ENCODE measurements around the gene DTL. TPM values are rescaled to one million over a fixed set of nuclear protein-coding genes. Genes with fewer than 3 reads are reported as not detected.

DTL gene
- total RNA-seq, 1 experiment from 2014 or later = 41.0 TPM

DNA sequence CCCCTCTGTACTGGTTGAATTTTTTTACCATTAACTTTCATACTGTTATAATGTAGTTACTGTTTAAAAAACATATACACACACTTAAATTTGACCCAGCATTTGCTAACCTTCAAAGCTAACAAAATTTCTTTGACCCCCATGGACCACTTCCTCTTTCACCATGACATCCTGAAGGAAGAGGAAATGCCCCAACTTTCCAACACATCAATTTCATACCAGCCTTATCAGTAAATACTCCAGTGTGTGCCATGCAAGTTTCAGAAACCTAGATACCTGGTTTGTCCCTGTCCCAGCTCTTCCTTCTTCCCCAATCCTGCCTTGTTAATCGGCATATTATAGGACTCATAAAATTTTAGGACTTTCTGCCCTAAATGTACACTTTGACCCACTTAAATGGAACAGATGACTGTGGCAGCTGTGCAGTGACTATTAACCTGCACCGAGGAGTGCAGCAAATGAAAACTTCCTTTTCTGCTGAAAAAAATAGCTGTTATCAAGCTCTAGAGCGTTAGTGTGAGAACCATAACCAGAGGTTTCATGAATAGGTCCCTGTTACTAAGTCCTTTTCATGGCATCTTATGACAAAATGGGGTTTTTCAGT, 54.1 kb downstream of the DTL start:
- BruUV-seq (replicated peaks) = no TSS peak

More for the DNA sequence above, 54.1 kb downstream of the DTL start:
- POLR2A ChIA-PET = no interaction called here
- Histone ChIP-seq H3K4me2 (ENCODE audit: low read length) (no peak overlapping the region), H4K20me1 (ENCODE audit: insufficient read depth) (peaks cover 4% of the 10 kb centered on the region; the same call in 1 of the 2 replicates), H3K4me1 (ENCODE audit: control insufficient read depth in 1 of 2, insufficient read depth in 2 of 2, low read length in 2 of 2) (no peaks in the 10 kb centered on the region), H3K27me3 (ENCODE audit: insufficient read depth, low read length) (no peaks in the 10 kb centered on the region), H3K4me3 (replicated peaks in 1 of 2; ENCODE audit: low read depth in 1 of 2, low read length in 2 of 2) (no peak overlapping the region), H3K27ac (ENCODE audit: low read depth, low read length) (no peak overlapping the region), H3K36me3 (ENCODE audit: control insufficient read depth in 1 of 2, insufficient read depth in 2 of 2, low read length in 2 of 2) (peaks cover 0 to 14% of the 10 kb centered on the region in 2 experiments; a peak in 2 of 4 replicates), H3K9ac (ENCODE audit: low read length) (no peak overlapping the region), H3K9me2 (ENCODE audit: insufficient read depth) (no peaks in the 10 kb centered on the region), H3K9me3 (ENCODE audit: control insufficient read depth in 1 of 2, insufficient read depth in 1 of 2, low read depth in 1 of 2, low read length in 2 of 2) (no peaks in the 10 kb centered on the region), H2AFZ (ENCODE audit: low read depth, low read length, poor library complexity, severe bottlenecking) (no peak overlapping the region), H3K79me2 (ENCODE audit: insufficient read depth, low read length) (peaks cover 19% of the 10 kb centered on the region; the same call in 1 of the 2 replicates)
- no peak for DNase-seq (ENCODE audit: low read depth, low spot score)
- intact Hi-C loops (cut with micrococcal nuclease) = no loop called here
- no peak for ATAC-seq
- TF ChIP-seq CEBPB (IDR thresholded peaks at IDR 0.05; ENCODE audit: low read depth) (no peak), SRF (IDR thresholded peaks at IDR 0.05; ENCODE audit: low read depth) (no peak), SP1 (IDR thresholded peaks at IDR 0.05; ENCODE audit: low read depth) (no peak), TCF7L2 (IDR thresholded peaks at IDR 0.05; ENCODE audit: borderline replicate concordance, extremely low read depth, insufficient read depth, insufficient read length) (no peak), POLR2A (IDR thresholded peaks at IDR 0.05; ENCODE audit: borderline replicate concordance, extremely low read depth, insufficient read depth, insufficient read length) (no peak), JUND (IDR thresholded peaks at IDR 0.05) (no peak), YY1 (IDR thresholded peaks at IDR 0.05; ENCODE audit: extremely low read depth, insufficient replicate concordance, low read depth, low read length) (no peak), FOSL1 (IDR thresholded peaks at IDR 0.05; ENCODE audit: low read depth) (no peak), POLR2AphosphoS5 (IDR thresholded peaks at IDR 0.05; ENCODE audit: low read depth, low read length) (no peak), ELF1 (IDR thresholded peaks at IDR 0.05; ENCODE audit: borderline replicate concordance, low read depth) (no peak), RAD21 (IDR thresholded peaks at IDR 0.05; ENCODE audit: low read depth) (no peak), EGR1 (IDR thresholded peaks at IDR 0.05; ENCODE audit: low read depth) (no peak), CBX3 (IDR thresholded peaks at IDR 0.05; ENCODE audit: low read depth) (no peak), CTCF (IDR thresholded peaks at IDR 0.05 in 2 of 3, conservative IDR thresholded peaks at IDR 0.05 in 1 of 3; ENCODE audit: borderline replicate concordance in 1 of 3, insufficient read depth in 1 of 3, low read depth in 2 of 3, low read length in 2 of 3) (no peak), ZNF274 (IDR thresholded peaks at IDR 0.05; ENCODE audit: low read depth, low read length) (no peak), ZFX (IDR thresholded peaks at IDR 0.05) (no peak)
- TF ChIP-seq, protein P1, sequence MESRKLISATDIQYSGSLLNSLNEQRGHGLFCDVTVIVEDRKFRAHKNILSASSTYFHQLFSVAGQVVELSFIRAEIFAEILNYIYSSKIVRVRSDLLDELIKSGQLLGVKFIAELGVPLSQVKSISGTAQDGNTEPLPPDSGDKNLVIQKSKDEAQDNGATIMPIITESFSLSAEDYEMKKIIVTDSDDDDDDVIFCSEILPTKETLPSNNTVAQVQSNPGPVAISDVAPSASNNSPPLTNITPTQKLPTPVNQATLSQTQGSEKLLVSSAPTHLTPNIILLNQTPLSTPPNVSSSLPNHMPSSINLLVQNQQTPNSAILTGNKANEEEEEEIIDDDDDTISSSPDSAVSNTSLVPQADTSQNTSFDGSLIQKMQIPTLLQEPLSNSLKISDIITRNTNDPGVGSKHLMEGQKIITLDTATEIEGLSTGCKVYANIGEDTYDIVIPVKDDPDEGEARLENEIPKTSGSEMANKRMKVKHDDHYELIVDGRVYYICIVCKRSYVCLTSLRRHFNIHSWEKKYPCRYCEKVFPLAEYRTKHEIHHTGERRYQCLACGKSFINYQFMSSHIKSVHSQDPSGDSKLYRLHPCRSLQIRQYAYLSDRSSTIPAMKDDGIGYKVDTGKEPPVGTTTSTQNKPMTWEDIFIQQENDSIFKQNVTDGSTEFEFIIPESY (IDR thresholded peaks at IDR 0.05; ENCODE audit: extremely low read depth, insufficient replicate concordance, low read length) = no peak
- TF ChIP-seq, protein P2, sequence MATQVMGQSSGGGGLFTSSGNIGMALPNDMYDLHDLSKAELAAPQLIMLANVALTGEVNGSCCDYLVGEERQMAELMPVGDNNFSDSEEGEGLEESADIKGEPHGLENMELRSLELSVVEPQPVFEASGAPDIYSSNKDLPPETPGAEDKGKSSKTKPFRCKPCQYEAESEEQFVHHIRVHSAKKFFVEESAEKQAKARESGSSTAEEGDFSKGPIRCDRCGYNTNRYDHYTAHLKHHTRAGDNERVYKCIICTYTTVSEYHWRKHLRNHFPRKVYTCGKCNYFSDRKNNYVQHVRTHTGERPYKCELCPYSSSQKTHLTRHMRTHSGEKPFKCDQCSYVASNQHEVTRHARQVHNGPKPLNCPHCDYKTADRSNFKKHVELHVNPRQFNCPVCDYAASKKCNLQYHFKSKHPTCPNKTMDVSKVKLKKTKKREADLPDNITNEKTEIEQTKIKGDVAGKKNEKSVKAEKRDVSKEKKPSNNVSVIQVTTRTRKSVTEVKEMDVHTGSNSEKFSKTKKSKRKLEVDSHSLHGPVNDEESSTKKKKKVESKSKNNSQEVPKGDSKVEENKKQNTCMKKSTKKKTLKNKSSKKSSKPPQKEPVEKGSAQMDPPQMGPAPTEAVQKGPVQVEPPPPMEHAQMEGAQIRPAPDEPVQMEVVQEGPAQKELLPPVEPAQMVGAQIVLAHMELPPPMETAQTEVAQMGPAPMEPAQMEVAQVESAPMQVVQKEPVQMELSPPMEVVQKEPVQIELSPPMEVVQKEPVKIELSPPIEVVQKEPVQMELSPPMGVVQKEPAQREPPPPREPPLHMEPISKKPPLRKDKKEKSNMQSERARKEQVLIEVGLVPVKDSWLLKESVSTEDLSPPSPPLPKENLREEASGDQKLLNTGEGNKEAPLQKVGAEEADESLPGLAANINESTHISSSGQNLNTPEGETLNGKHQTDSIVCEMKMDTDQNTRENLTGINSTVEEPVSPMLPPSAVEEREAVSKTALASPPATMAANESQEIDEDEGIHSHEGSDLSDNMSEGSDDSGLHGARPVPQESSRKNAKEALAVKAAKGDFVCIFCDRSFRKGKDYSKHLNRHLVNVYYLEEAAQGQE (IDR thresholded peaks at IDR 0.05; ENCODE audit: low read depth) = no peak
- TF ChIP-seq, protein P3, sequence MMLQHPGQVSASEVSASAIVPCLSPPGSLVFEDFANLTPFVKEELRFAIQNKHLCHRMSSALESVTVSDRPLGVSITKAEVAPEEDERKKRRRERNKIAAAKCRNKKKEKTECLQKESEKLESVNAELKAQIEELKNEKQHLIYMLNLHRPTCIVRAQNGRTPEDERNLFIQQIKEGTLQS (IDR thresholded peaks at IDR 0.05) = no peak
- TF ChIP-seq, protein P4, sequence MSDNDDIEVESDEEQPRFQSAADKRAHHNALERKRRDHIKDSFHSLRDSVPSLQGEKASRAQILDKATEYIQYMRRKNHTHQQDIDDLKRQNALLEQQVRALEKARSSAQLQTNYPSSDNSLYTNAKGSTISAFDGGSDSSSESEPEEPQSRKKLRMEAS (IDR thresholded peaks at IDR 0.05) = no peak
- CTCF ChIA-PET = no interaction called here
- RAD21 ChIA-PET (ENCODE audit: low non-redundant PET in 1 of 2, low total read pairs in 2 of 2, uncharacterized antibody in 2 of 2, unreplicated experiment in 2 of 2) = no interaction called here

Measured in HCT116 (cell line).